ENCODE measurements around the gene KLHDC8A.
"Not testable (repeated sequence)": the region's sequence is repeated elsewhere in the genome, so short reads cannot be mapped to it uniquely, and the experiment has no call there.

KLHDC8A gene

GRCh38 chr1:205318231-205318991, 38.3 kb downstream of the KLHDC8A start:
- DNase-seq (ENCODE audit: low read depth) = no peak

GRCh38 chr1:205317311-205317917, 39.3 kb downstream of the KLHDC8A start:
- peak; percentile 27 for DNase-seq (ENCODE audit: low read depth)

- DNase-seq (ENCODE audit: low read depth) = no peak
Observed at GRCh38 chr1:205316161-205316566, 40.6 kb downstream of the KLHDC8A start.

- DNase-seq (ENCODE audit: low read depth) = no peak
Observed at GRCh38 chr1:205315008-205315618, 41.6 kb downstream of the KLHDC8A start.

GRCh38 chr1:205313563-205314308, 43.0 kb downstream of the KLHDC8A start:
- peak; percentile 87 for DNase-seq (ENCODE audit: low read depth)

- no peak for DNase-seq (ENCODE audit: low read depth)
Observed at GRCh38 chr1:205312866-205313562, 43.7 kb downstream of the KLHDC8A start.

GRCh38 chr1:205310976-205311704, 45.6 kb downstream of the KLHDC8A start:
- DNase-seq (ENCODE audit: low read depth) = no peak

GRCh38 chr1:205309741-205310140, 47.0 kb downstream of the KLHDC8A start:
- DNase-seq (ENCODE audit: low read depth) = no peak

GRCh38 chr1:205306929-205307566, 49.7 kb downstream of the KLHDC8A start:
- no peak for DNase-seq (ENCODE audit: low read depth)

GRCh38 chr1:205304695-205305070, 52.0 kb downstream of the KLHDC8A start:
- DNase-seq (ENCODE audit: low read depth) = peak; percentile 27

- DNase-seq (ENCODE audit: low read depth) = no peak
Observed at GRCh38 chr1:205304046-205304694, 52.6 kb downstream of the KLHDC8A start.

- DNase-seq (ENCODE audit: low read depth) = no peak
Observed at GRCh38 chr1:205303247-205303888, 53.4 kb downstream of the KLHDC8A start.

GRCh38 chr1:205301842-205302588, 54.7 kb downstream of the KLHDC8A start:
- DNase-seq (ENCODE audit: low read depth) = peak; percentile 75

- peak; percentile 99 for DNase-seq (ENCODE audit: low read depth)
Observed at GRCh38 chr1:205301205-205301821, 55.4 kb downstream of the KLHDC8A start.

- no peak for DNase-seq (ENCODE audit: low read depth)
Observed at GRCh38 chr1:205300149-205300548, 56.6 kb downstream of the KLHDC8A start.

- DNase-seq (ENCODE audit: low read depth) = peak; percentile 99
Observed at GRCh38 chr1:205298191-205298994, 58.3 kb downstream of the KLHDC8A start.

- DNase-seq (ENCODE audit: low read depth) = not testable (repeated sequence)
Observed at GRCh38 chr1:205297546-205298177, 59.1 kb downstream of the KLHDC8A start.

All from EH (cell line).